Measurements from ENCODE around the gene NCK1. TPM values are rescaled to one million over a fixed set of nuclear protein-coding genes. Genes with fewer than 3 reads are reported as not detected.

NCK1 gene
- total RNA-seq, 1 donor from 2014 or later, result 23.8 TPM

GRCh38 chr3:136929977-136930670, 68.1 kb downstream of the NCK1 start:
- peaks cover 1% of the 10 kb centered on the region for H3K4me1 Mint-ChIP-seq (ENCODE audit: low read depth)
- TF ChIP-seq CTCF (IDR thresholded peaks at IDR 0.05; ENCODE audit: unreplicated experiment), result no peak

GRCh38 chr3:136931606-136932005, 69.6 kb downstream of the NCK1 start:
- Mint-ChIP-seq H3K27me3 (no peaks in the 10 kb centered on the region), H3K4me1 (ENCODE audit: low read depth) (peaks cover 1% of the 10 kb centered on the region), H3K27ac (no peak overlapping the region), H3K4me3 (ENCODE audit: low read depth) (no peak overlapping the region), H3K36me3 (ENCODE audit: insufficient read depth) (peaks cover 27% of the 10 kb centered on the region), H3K9me3 (ENCODE audit: low read depth) (peaks cover 10% of the 10 kb centered on the region)
- TF ChIP-seq CTCF (IDR thresholded peaks at IDR 0.05; ENCODE audit: unreplicated experiment), result no peak
- no peak for DNase-seq (ENCODE audit: low spot score, unreplicated experiment)

More at GRCh38 chr3:136929977-136930670, 68.1 kb downstream of the NCK1 start:
- Mint-ChIP-seq H3K27ac (no peak overlapping the region), H3K4me3 (ENCODE audit: low read depth) (no peak overlapping the region), H3K9me3 (ENCODE audit: low read depth) (peaks cover 3% of the 10 kb centered on the region), H3K27me3 (no peaks in the 10 kb centered on the region), H3K36me3 (ENCODE audit: insufficient read depth) (peaks cover 19% of the 10 kb centered on the region)
- no peak for DNase-seq (ENCODE audit: low spot score, unreplicated experiment)

GRCh38 chr3:136932523-136932922, 70.5 kb downstream of the NCK1 start:
- no peaks in the 10 kb centered on the region for H3K27me3 Mint-ChIP-seq

GRCh38 chr3:136932978-136933772, 71.2 kb downstream of the NCK1 start:
- Mint-ChIP-seq H3K4me3 (ENCODE audit: low read depth) (no peak overlapping the region), H3K9me3 (ENCODE audit: low read depth) (peaks cover 15% of the 10 kb centered on the region), H3K36me3 (ENCODE audit: insufficient read depth) (peaks cover 30% of the 10 kb centered on the region), H3K27me3 (no peaks in the 10 kb centered on the region), H3K27ac (no peak overlapping the region), H3K4me1 (ENCODE audit: low read depth) (peaks cover 1% of the 10 kb centered on the region)
- DNase-seq (ENCODE audit: low spot score, unreplicated experiment), result no peak
- no peak for TF ChIP-seq CTCF (IDR thresholded peaks at IDR 0.05; ENCODE audit: unreplicated experiment)

More at GRCh38 chr3:136932523-136932922, 70.5 kb downstream of the NCK1 start:
- H3K4me3 Mint-ChIP-seq (ENCODE audit: low read depth), result no peak overlapping the region
- no peak for DNase-seq (ENCODE audit: low spot score, unreplicated experiment)
- no peak for TF ChIP-seq CTCF (IDR thresholded peaks at IDR 0.05; ENCODE audit: unreplicated experiment)
- H3K36me3 Mint-ChIP-seq (ENCODE audit: insufficient read depth), result peaks cover 32% of the 10 kb centered on the region
- peaks cover 15% of the 10 kb centered on the region for H3K9me3 Mint-ChIP-seq (ENCODE audit: low read depth)
- peaks cover 1% of the 10 kb centered on the region for H3K4me1 Mint-ChIP-seq (ENCODE audit: low read depth)
- no peak overlapping the region for H3K27ac Mint-ChIP-seq

- no peaks in the 10 kb centered on the region for H3K27me3 Mint-ChIP-seq
- no peaks in the 10 kb centered on the region for H3K4me1 Mint-ChIP-seq (ENCODE audit: low read depth)
- DNase-seq (ENCODE audit: low spot score, unreplicated experiment), result no peak
- TF ChIP-seq CTCF (IDR thresholded peaks at IDR 0.05; ENCODE audit: unreplicated experiment), result no peak
- H3K9me3 Mint-ChIP-seq (ENCODE audit: low read depth), result peaks cover 19% of the 10 kb centered on the region
- H3K4me3 Mint-ChIP-seq (ENCODE audit: low read depth), result no peak overlapping the region
- no peak overlapping the region for H3K27ac Mint-ChIP-seq
- H3K36me3 Mint-ChIP-seq (ENCODE audit: insufficient read depth), result peaks cover 29% of the 10 kb centered on the region
Observed at GRCh38 chr3:136937175-136937574, 75.2 kb downstream of the NCK1 start.
